Neural cell (in vitro differentiated cells): ENCODE data around the gene PSMA4. TPM values are rescaled to one million over a fixed set of nuclear protein-coding genes. Genes with fewer than 3 reads are reported as not detected.

Source experiments
- H2AFZ ChIP-seq: fragments of 200-600, 300-800 bp; sonication (generic), shearing (Covaris generic); 2 replicates; pipeline ENCODE4 v1.6.0; 2014; ENCODE audit warnings: low read depth, mild to moderate bottlenecking, antibody characterized with exemption, low read length, moderate library complexity
- H3F3A ChIP-seq: fragments of 200-600 bp; shearing (Covaris generic); 2 replicates; pipeline ENCODE4 v1.6.1; 2016; ENCODE audit warnings: mild to moderate bottlenecking, moderate library complexity, mixed read lengths, antibody characterized with exemption, low read length; ENCODE audit not compliant: insufficient read depth, poor library complexity, severe bottlenecking
- H3K27ac ChIP-seq: fragments of 200-600, 300-800 bp; sonication (generic), shearing (Covaris generic); 2 replicates; pipeline ENCODE4 v1.5.1; 2014; ENCODE audit warnings: mild to moderate bottlenecking, low read length, moderate library complexity
- H3K27me3 ChIP-seq: fragments of 300-800, 200-600 bp; sonication (generic), shearing (Covaris generic); 2 replicates; pipeline ENCODE4 v1.6.0; 2014; ENCODE audit warnings: mild to moderate bottlenecking, low read depth, low read length, moderate library complexity; ENCODE audit not compliant: insufficient read depth
- H3K36me3 ChIP-seq: fragments of 300-800, 200-600 bp; sonication (generic), shearing (Covaris generic); 2 replicates; pipeline ENCODE4 v1.5.1; 2014; ENCODE audit warnings: mild to moderate bottlenecking, antibody characterized with exemption, low read length, moderate library complexity; ENCODE audit not compliant: insufficient read depth
- H3K4me2 ChIP-seq: fragments of 300-800, 200-600 bp; sonication (generic), shearing (Covaris generic); 2 replicates; pipeline ENCODE4 v1.6.0; 2014; ENCODE audit warnings: mild to moderate bottlenecking, low read length
- H3K4me3 ChIP-seq: fragments of 300-800, 200-600 bp; sonication (generic), shearing (Covaris generic); 2 replicates; pipeline ENCODE4 v1.5.1; 2014; ENCODE audit warnings: mild to moderate bottlenecking, low read length, moderate library complexity
- H3K79me2 ChIP-seq: fragments of 200-600 bp; shearing (Covaris generic); replicated peaks from 2 replicates; pipeline ENCODE4 v1.6.0; 2014; ENCODE audit warnings: mild to moderate bottlenecking, low read length, moderate library complexity; ENCODE audit not compliant: insufficient read depth
- H3K9ac ChIP-seq: fragments of 300-800, 200-600 bp; sonication (generic), shearing (Covaris generic); 2 replicates; pipeline ENCODE4 v1.6.1; 2016; ENCODE audit warnings: mild to moderate bottlenecking, low read length, mixed read lengths
- H3K9me2 ChIP-seq: fragments of 200-600 bp; shearing (Covaris generic); 2 replicates; pipeline ENCODE4 v1.6.1; 2016; ENCODE audit warnings: mild to moderate bottlenecking, low read length, mixed read lengths; ENCODE audit not compliant: insufficient read depth
- H3K9me3 ChIP-seq: fragments of 200-600, 300-800 bp; sonication (generic), shearing (Covaris generic); 2 replicates; pipeline ENCODE4 v1.6.1; 2016; ENCODE audit warnings: mild to moderate bottlenecking, mixed run types, low read length, moderate library complexity, mixed read lengths
- H4K20me1 ChIP-seq: fragments of 200-600 bp; shearing (Covaris generic); 2 replicates; pipeline ENCODE4 v1.6.1; 2016; ENCODE audit warnings: mild to moderate bottlenecking, mixed run types; ENCODE audit not compliant: insufficient read depth
- CTCF ChIP-seq: fragments of 450-650 bp; IDR thresholded peaks from 2 replicates; pipeline ENCODE4 v1.5.1; 2014; ENCODE audit warnings: antibody characterized with exemption, mild to moderate bottlenecking, moderate library complexity; ENCODE audit not compliant: poor library complexity, severe bottlenecking
- EP300 ChIP-seq: fragments of 450-650 bp; conservative IDR thresholded peaks from 2 replicates; pipeline ENCODE4 v1.6.1; 2014; ENCODE audit warnings: antibody characterized with exemption, mild to moderate bottlenecking, moderate library complexity; ENCODE audit not compliant: poor library complexity, severe bottlenecking
- EZH2 ChIP-seq: fragments of 200-600, 300-800 bp; shearing (Covaris generic), sonication (generic); IDR thresholded peaks from 2 replicates; pipeline ENCODE4 v1.6.1; 2014; ENCODE audit warnings: antibody characterized with exemption, low read length, borderline replicate concordance, mild to moderate bottlenecking; ENCODE audit not compliant: insufficient read depth, poor library complexity, severe bottlenecking
- MXI1 ChIP-seq: fragments of 450-650 bp; conservative IDR thresholded peaks from 2 replicates; pipeline ENCODE4 v1.6.1; 2014; ENCODE audit warnings: antibody characterized with exemption, mild to moderate bottlenecking; ENCODE audit not compliant: poor library complexity, severe bottlenecking
- POLR2AphosphoS5 ChIP-seq: IDR thresholded peaks from 2 replicates; pipeline ENCODE4 v1.6.1; 2012
- RAD21 ChIP-seq: fragments of 450-650 bp; conservative IDR thresholded peaks from 2 replicates; pipeline ENCODE4 v1.6.1; 2014; ENCODE audit warnings: antibody characterized with exemption, mild to moderate bottlenecking, moderate library complexity
- REST ChIP-seq: IDR thresholded peaks from 2 replicates; pipeline ENCODE4 v1.6.1; 2012; ENCODE audit warnings: borderline replicate concordance
- SMC3 ChIP-seq: fragments of 450-650 bp; conservative IDR thresholded peaks from 2 replicates; pipeline ENCODE4 v1.6.1; 2014; ENCODE audit warnings: antibody characterized with exemption, mild to moderate bottlenecking, moderate library complexity; ENCODE audit not compliant: poor library complexity
- TAF1 ChIP-seq: IDR thresholded peaks from 2 replicates; pipeline ENCODE4 v1.6.1; 2012; ENCODE audit warnings: low read depth
- polyA plus RNA-seq: library from polyadenylated mRNA; depleted of rRNA; stranded (reverse); fragments of >200 nt; gene quantifications from 2 replicates; pipeline ENCODE4 v1.2.3, GENCODE V29; 2014

PSMA4 gene
- polyA plus RNA-seq, 1 donor from 2014 or later: 421 TPM

GRCh38 chr15:78507831-78508160 lies 32.4 kb upstream of the PSMA4 start:
- no peaks in the 10 kb centered on the region for H3K9me2 ChIP-seq
- H3F3A ChIP-seq: no peaks in the 10 kb centered on the region
- H3K79me2 ChIP-seq: no peaks in the 10 kb centered on the region
- peak overlapping the region; percentile 72 for H3K4me3 ChIP-seq
- no peak overlapping the region for H3K27ac ChIP-seq
- no peaks in the 10 kb centered on the region for H3K36me3 ChIP-seq
- H2AFZ ChIP-seq: peak overlapping the region; percentile 1
- H3K27me3 ChIP-seq: peaks cover 26% of the 10 kb centered on the region
- no peaks in the 10 kb centered on the region for H4K20me1 ChIP-seq
- TF ChIP-seq TAF1 (no peak), MXI1 (no peak), RAD21 (no peak), EP300 (no peak), SMC3 (no peak), REST (no peak), POLR2AphosphoS5 (no peak), EZH2 (no peak), CTCF (no peak)
- H3K9ac ChIP-seq: no peak overlapping the region
- H3K9me3 ChIP-seq: no peaks in the 10 kb centered on the region
- H3K4me2 ChIP-seq: peak overlapping the region; percentile 39

- Histone ChIP-seq H3K4me3 (peak overlapping the region; percentile 72), H3K36me3 (no peaks in the 10 kb centered on the region), H3K27ac (no peak overlapping the region), H3F3A (no peaks in the 10 kb centered on the region), H2AFZ (no peak overlapping the region), H3K4me2 (no peak overlapping the region), H3K9me2 (no peaks in the 10 kb centered on the region), H4K20me1 (no peaks in the 10 kb centered on the region), H3K27me3 (peaks cover 26% of the 10 kb centered on the region), H3K9ac (no peak overlapping the region), H3K9me3 (no peaks in the 10 kb centered on the region), H3K79me2 (no peaks in the 10 kb centered on the region)
- no peak for TF ChIP-seq EP300
- no peak for TF ChIP-seq RAD21
- TF ChIP-seq MXI1: no peak
- TF ChIP-seq SMC3: no peak
- no peak for TF ChIP-seq POLR2AphosphoS5
- TF ChIP-seq EZH2: no peak
- no peak for TF ChIP-seq REST
- no peak for TF ChIP-seq CTCF
- TF ChIP-seq TAF1: no peak
Measured at GRCh38 chr15:78508272-78508671, 32.0 kb upstream of the PSMA4 start.
